DMS153 treated with DMSO at 0.1 percent for 48 hours (cell line): Measurements from ENCODE around the gene CCDC154.

ENCODE experiments used
- DNase-seq: peaks from one replicate; lab custom pipeline; 2025; ENCODE audit not compliant: unreplicated experiment; lab: John Stamatoyannopoulos, UW

Gene CCDC154

GRCh38 chr16:1427473-1428461 is 16.6 kb downstream of the CCDC154 start:
- no peak for DNase-seq

- DNase-seq, result peak; percentile 31
These were observed 17.5 kb downstream of the CCDC154 start for GRCh38 chr16:1426734-1427471.

GRCh38 chr16:1425616-1426370 is 18.6 kb downstream of the CCDC154 start:
- no peak for DNase-seq

- no peak for DNase-seq
These were observed 20.3 kb downstream of the CCDC154 start for GRCh38 chr16:1424028-1424427.

GRCh38 chr16:1422076-1422475 is 22.3 kb downstream of the CCDC154 start:
- DNase-seq, result no peak

- DNase-seq, result no peak
These were observed 24.2 kb downstream of the CCDC154 start for GRCh38 chr16:1420111-1420539.

GRCh38 chr16:1416521-1416941 is 27.8 kb downstream of the CCDC154 start:
- no peak for DNase-seq

GRCh38 chr16:1414532-1415260 is 29.7 kb downstream of the CCDC154 start, which contains the start of gene UNKL:
Gene UNKL (minus strand): TSS chr16:1414704. CDS start chr16:1414691, 13 bp downstream.
- DNase-seq, result peak; percentile 12

GRCh38 chr16:1413684-1414531 is 30.4 kb downstream of the CCDC154 start:
- no peak for DNase-seq

GRCh38 chr16:1412847-1413246 is 31.5 kb downstream of the CCDC154 start:
- no peak for DNase-seq

- DNase-seq, result peak; percentile 69
These were observed 36.1 kb downstream of the CCDC154 start for GRCh38 chr16:1408171-1408837.

- no peak for DNase-seq
These were observed 36.6 kb downstream of the CCDC154 start for GRCh38 chr16:1407753-1408152.

- DNase-seq, result no peak
These were observed 40.6 kb downstream of the CCDC154 start for GRCh38 chr16:1403733-1404132.

GRCh38 chr16:1403036-1403435 is 41.3 kb downstream of the CCDC154 start:
- DNase-seq, result no peak

GRCh38 chr16:1401758-1402154 is 42.6 kb downstream of the CCDC154 start:
- no peak for DNase-seq

GRCh38 chr16:1401061-1401757 is 43.1 kb downstream of the CCDC154 start:
- no peak for DNase-seq

- DNase-seq, result no peak
These were observed 45.4 kb downstream of the CCDC154 start for GRCh38 chr16:1398826-1399581.

GRCh38 chr16:1398351-1398750 is 46.0 kb downstream of the CCDC154 start:
- DNase-seq, result no peak
